Heart left ventricle (tissue), 13 donors: ENCODE data around the gene KRT77.

Experiments used
- POLR2A ChIP-seq, 2 donors: fragments of 450-650 bp; IDR thresholded peaks; one replicate each; pipeline ENCODE4 v1.6.1; 2017; ENCODE audit warnings: antibody characterized with exemption in 2 of 2, mild to moderate bottlenecking in 2 of 2, moderate library complexity in 2 of 2
- TF ChIP-seq, protein P1 (sequence below), 12 donors: fragments of 200-600 bp; sonication (generic) in 4 of 12; IDR thresholded peaks; one replicate each; pipeline versions ENCODE4 v1.5.0 to v1.8.0; 2018 to 2022; ENCODE audit warnings: antibody characterized with exemption in 12 of 12, mild to moderate bottlenecking in 5 of 12
- donor health status: ischemic (EF 13 %, LVEDD 7.1; RV severe dilation, severe dysfunction).
- donor health status: DM: no; HTN: yes; CAD: no.
- donor health status: DM: no; HTN: no; CAD: no.
- donor health status: ischemic (EF 25% LVEDD 6.9; RV normal size, moderate dysfunction).
- donor health status: ischemic (EF 25% LVEDD 5.7; RV mildly dilated, moderate dysfunction).
- donor health status: ischemic (EF 35%, LVEDD 5.7; RV mildly dilated, moderate dysfunction).
- donor health status: nonischemic (EF 11% LVEDD 7.7; RV severe dilation, severe dysfunction).
- donor health status: DM: yes; HTN: yes; CAD: no.
- donor health status: PGD.
- donor health status: ischemic (EF 29% LVEDD 5.4; RV normal size, mild dysfunction).
- donor health status: nonischemic (EF 23%, LVEDD 6.1; RV moderate dilation, normal function).

DNA sequence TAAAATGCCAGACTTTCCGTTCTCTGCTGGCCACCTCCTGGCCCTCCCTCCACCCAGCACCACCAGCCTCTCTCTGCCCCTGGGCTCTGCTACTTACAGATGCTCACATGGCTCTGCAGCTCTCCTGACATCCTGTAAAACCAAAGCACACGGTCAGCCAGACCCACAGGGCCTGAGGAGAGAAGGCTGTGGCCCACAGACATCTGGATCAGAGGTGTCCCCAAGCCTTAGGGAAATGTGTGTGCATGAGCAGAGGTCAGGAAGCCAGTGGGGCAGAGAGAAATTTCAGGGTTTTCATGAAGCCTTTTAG is 11.5 kb downstream of the KRT77 start:
- TF ChIP-seq POLR2A (IDR thresholded peaks at IDR 0.05), result no peak
- TF ChIP-seq, protein P1, sequence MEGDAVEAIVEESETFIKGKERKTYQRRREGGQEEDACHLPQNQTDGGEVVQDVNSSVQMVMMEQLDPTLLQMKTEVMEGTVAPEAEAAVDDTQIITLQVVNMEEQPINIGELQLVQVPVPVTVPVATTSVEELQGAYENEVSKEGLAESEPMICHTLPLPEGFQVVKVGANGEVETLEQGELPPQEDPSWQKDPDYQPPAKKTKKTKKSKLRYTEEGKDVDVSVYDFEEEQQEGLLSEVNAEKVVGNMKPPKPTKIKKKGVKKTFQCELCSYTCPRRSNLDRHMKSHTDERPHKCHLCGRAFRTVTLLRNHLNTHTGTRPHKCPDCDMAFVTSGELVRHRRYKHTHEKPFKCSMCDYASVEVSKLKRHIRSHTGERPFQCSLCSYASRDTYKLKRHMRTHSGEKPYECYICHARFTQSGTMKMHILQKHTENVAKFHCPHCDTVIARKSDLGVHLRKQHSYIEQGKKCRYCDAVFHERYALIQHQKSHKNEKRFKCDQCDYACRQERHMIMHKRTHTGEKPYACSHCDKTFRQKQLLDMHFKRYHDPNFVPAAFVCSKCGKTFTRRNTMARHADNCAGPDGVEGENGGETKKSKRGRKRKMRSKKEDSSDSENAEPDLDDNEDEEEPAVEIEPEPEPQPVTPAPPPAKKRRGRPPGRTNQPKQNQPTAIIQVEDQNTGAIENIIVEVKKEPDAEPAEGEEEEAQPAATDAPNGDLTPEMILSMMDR (IDR thresholded peaks at IDR 0.05), result no peak
